ENCODE data around the gene PCDHGB6.
"Not testable (repeated sequence)": the region's sequence is repeated elsewhere in the genome, so short reads cannot be mapped to it uniquely, and the experiment has no call there.

PCDHGB6 gene

GRCh38 chr5:141389153-141390042 is 18.4 kb upstream of the PCDHGB6 start:
- Histone ChIP-seq H3K9me3 (no peaks in the 10 kb centered on the region), H3K4me1 (no peaks in the 10 kb centered on the region), H3K36me3 (no peaks in the 10 kb centered on the region; the same call in 1 of the 2 replicates), H3K27me3 (no peaks in the 10 kb centered on the region), H3K4me3 (ENCODE audit: low read depth, low read length) (no peak overlapping the region)
- no peak for TF ChIP-seq CTCF (IDR thresholded peaks at IDR 0.05; ENCODE audit: low read depth, low read length)
- no peak for DNase-seq

- TF ChIP-seq CTCF (IDR thresholded peaks at IDR 0.05; ENCODE audit: low read depth, low read length) = peak; percentile 24
- H3K4me3 ChIP-seq (ENCODE audit: low read depth, low read length) = no peak within 1 kb of the TSS
- no peaks in the 10 kb centered on the region for H3K36me3 ChIP-seq
- no peak for DNase-seq
- H3K27me3 ChIP-seq = no peaks in the 10 kb centered on the region
- no peaks in the 10 kb centered on the region for H3K9me3 ChIP-seq
- H3K4me1 ChIP-seq = no peaks in the 10 kb centered on the region
Measured at GRCh38 chr5:141392429-141393198, 15.2 kb upstream of the PCDHGB6 start, which contains the start of gene PCDHGA8. Gene PCDHGA8, plus strand, starts transcription at chr5:141392633. Its CDS starts 181 bp downstream, at chr5:141392814.

- H3K4me1 ChIP-seq = no peaks in the 10 kb centered on the region
- no peak overlapping the region for H3K4me3 ChIP-seq (ENCODE audit: low read depth, low read length)
- H3K36me3 ChIP-seq = no peaks in the 10 kb centered on the region
- no peak for TF ChIP-seq CTCF (IDR thresholded peaks at IDR 0.05; ENCODE audit: low read depth, low read length)
- no peaks in the 10 kb centered on the region for H3K27me3 ChIP-seq
- DNase-seq = no peak
- H3K9me3 ChIP-seq = no peaks in the 10 kb centered on the region
Measured at GRCh38 chr5:141393267-141393666, 14.6 kb upstream of the PCDHGB6 start.

GRCh38 chr5:141394401-141395187 is 13.2 kb upstream of the PCDHGB6 start:
- not testable (repeated sequence) for H3K4me3 ChIP-seq (ENCODE audit: low read depth, low read length); H3K4me1 ChIP-seq; DNase-seq; H3K27me3 ChIP-seq; H3K36me3 ChIP-seq; H3K9me3 ChIP-seq

- not testable (repeated sequence) for H3K9me3 ChIP-seq; H3K36me3 ChIP-seq; H3K4me3 ChIP-seq (ENCODE audit: low read depth, low read length); H3K27me3 ChIP-seq; DNase-seq; H3K4me1 ChIP-seq
Measured at GRCh38 chr5:141397756-141398551, 9.9 kb upstream of the PCDHGB6 start, which contains the start of gene PCDHGB5. Gene PCDHGB5, plus strand, starts transcription at chr5:141397947. Its CDS starts 181 bp downstream, at chr5:141398128.

- DNase-seq = no peak
- no peak for TF ChIP-seq CTCF (IDR thresholded peaks at IDR 0.05; ENCODE audit: low read depth, low read length)
- Histone ChIP-seq H3K27me3 (no peaks in the 10 kb centered on the region), H3K4me1 (no peaks in the 10 kb centered on the region), H3K4me3 (ENCODE audit: low read depth, low read length) (no peak overlapping the region), H3K36me3 (no peaks in the 10 kb centered on the region; the same call in none of the 2 replicates), H3K9me3 (no peaks in the 10 kb centered on the region)
Measured at GRCh38 chr5:141398608-141399007, 9.2 kb upstream of the PCDHGB6 start.

Measured in BE2C (cell line).